SK-N-SH treated with all-trans-retinoic acid at 6 μM for 48 hours (cell line): ENCODE data around the gene C15orf40.

ENCODE experiments used
- ATAC-seq: fragments of 200-7000 bp; cut with Tn5 transposase; 3 replicates; pipeline ENCODE4 v1.9.1; 2020; ENCODE audit warnings: mild to moderate bottlenecking, moderate library complexity
- BACH2 ChIP-seq: fragments of 250-450 bp; sonication (Bioruptor Pico); IDR thresholded peaks from 2 replicates; pipeline ENCODE4 v1.9.0; 2021; ENCODE audit warnings: mild to moderate bottlenecking, borderline replicate concordance
- CSDC2 ChIP-seq: fragments of 250-450 bp; sonication (Bioruptor Pico); IDR thresholded peaks from 2 replicates; pipeline ENCODE4 v1.5.0; 2020; ENCODE audit warnings: mild to moderate bottlenecking, moderate library complexity
- ESRRG ChIP-seq: fragments of 250-450 bp; sonication (Bioruptor Pico); IDR thresholded peaks from 2 replicates; pipeline ENCODE4 v1.6.1; 2021; ENCODE audit warnings: mild to moderate bottlenecking
- GLIS3 ChIP-seq: fragments of 250-450 bp; sonication (Bioruptor Pico); IDR thresholded peaks from 2 replicates; pipeline ENCODE4 v1.5.0; 2020; ENCODE audit warnings: mild to moderate bottlenecking, moderate library complexity
- ISL1 ChIP-seq: fragments of 250-450 bp; sonication (Bioruptor Pico); IDR thresholded peaks from 2 replicates; pipeline ENCODE4 v2.1.2; 2022; ENCODE audit warnings: mild to moderate bottlenecking, moderate library complexity
- OSR1 ChIP-seq: fragments of 250-450 bp; sonication (Bioruptor Pico); IDR thresholded peaks from 2 replicates; pipeline ENCODE4 v1.8.0; 2022; ENCODE audit warnings: moderate library complexity, mild to moderate bottlenecking, inconsistent platforms
- PPARA ChIP-seq: fragments of 250-450 bp; sonication (Bioruptor Pico); IDR thresholded peaks from 2 replicates; pipeline ENCODE4 v1.5.0; 2020; ENCODE audit warnings: mild to moderate bottlenecking, borderline replicate concordance
- RARB ChIP-seq: fragments of 250-450 bp; sonication (Bioruptor Pico); IDR thresholded peaks from 2 replicates; pipeline ENCODE4 v1.8.0; 2021; ENCODE audit warnings: mild to moderate bottlenecking, moderate library complexity
- SNAI2 ChIP-seq: fragments of 250-450 bp; sonication (Bioruptor Pico); IDR thresholded peaks from 2 replicates; pipeline ENCODE4 v1.5.0; 2020; ENCODE audit warnings: mild to moderate bottlenecking, moderate library complexity
- TCF4 ChIP-seq: fragments of 250-450 bp; sonication (Bioruptor Pico); IDR thresholded peaks from 2 replicates; pipeline ENCODE4 v1.8.0; 2021; ENCODE audit warnings: mild to moderate bottlenecking, moderate library complexity, borderline replicate concordance
- TOX ChIP-seq: fragments of 250-450 bp; sonication (Bioruptor Pico); IDR thresholded peaks from 2 replicates; pipeline ENCODE4 v1.8.0; 2021; ENCODE audit warnings: mild to moderate bottlenecking, moderate library complexity, borderline replicate concordance
- ZC3H10 ChIP-seq: fragments of 250-450 bp; sonication (Bioruptor Pico); IDR thresholded peaks from 2 replicates; pipeline ENCODE4 v1.5.1; 2021; ENCODE audit warnings: mild to moderate bottlenecking, moderate library complexity
- ZFP3 ChIP-seq: fragments of 250-450 bp; sonication (Bioruptor Pico); IDR thresholded peaks from 2 replicates; pipeline ENCODE4 v1.5.0; 2020; ENCODE audit warnings: mild to moderate bottlenecking, moderate library complexity
- ZNF565 ChIP-seq: fragments of 450-650 bp; formaldehyde crosslinking; conservative IDR thresholded peaks from 2 replicates; pipeline ENCODE4 v1.5.0; 2020; ENCODE audit warnings: low read depth, mild to moderate bottlenecking, moderate library complexity
- ZNF70 ChIP-seq: fragments of 450-650 bp; formaldehyde crosslinking; IDR thresholded peaks from 2 replicates; pipeline ENCODE4 v1.5.0; 2020; ENCODE audit warnings: mild to moderate bottlenecking, moderate library complexity
- TF ChIP-seq, protein P1 (sequence below): fragments of 250-450 bp; sonication (Bioruptor Pico); IDR thresholded peaks from 2 replicates; pipeline ENCODE4 v1.5.1; 2021; ENCODE audit warnings: mild to moderate bottlenecking, moderate library complexity
- TF ChIP-seq, protein P2 (sequence below): fragments of 250-450 bp; sonication (Bioruptor Pico); IDR thresholded peaks from 2 replicates; pipeline ENCODE4 v1.8.0; 2020; ENCODE audit warnings: mild to moderate bottlenecking, moderate library complexity, borderline replicate concordance
- TF ChIP-seq, protein P3 (sequence below): fragments of 250-450 bp; sonication (Bioruptor Pico); IDR thresholded peaks from 2 replicates; pipeline ENCODE4 v1.5.1; 2020; ENCODE audit warnings: low read depth, mild to moderate bottlenecking, moderate library complexity
- TF ChIP-seq, protein P4 (sequence below): fragments of 250-450 bp; sonication (Bioruptor Pico); IDR thresholded peaks from 2 replicates; pipeline ENCODE4 v1.5.0; 2020; ENCODE audit warnings: mild to moderate bottlenecking, moderate library complexity

The C15orf40 gene

DNA sequence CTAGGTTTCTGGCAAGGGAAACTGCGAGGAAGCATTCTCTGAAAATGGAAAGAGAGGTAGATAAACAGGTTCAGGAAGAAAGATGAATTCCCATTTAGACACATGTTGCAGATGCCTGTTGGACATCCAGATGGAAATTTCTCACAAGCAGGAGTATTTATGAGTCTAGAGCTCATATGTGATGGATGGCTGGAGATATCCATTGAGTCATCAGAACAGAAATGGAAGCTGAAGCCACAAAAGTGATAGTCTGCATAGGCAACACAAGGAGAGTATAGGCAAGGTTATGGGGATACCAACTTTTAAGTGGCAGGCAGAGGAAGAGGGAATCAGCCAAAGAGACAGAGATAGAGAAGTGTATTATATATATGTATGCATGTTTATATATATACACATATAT is 31.7 kb downstream of the C15orf40 start:
- TF ChIP-seq TCF4 (no peak), ZNF565 (CRISPR knock-in tag) (no peak), ZNF70 (no peak), BACH2 (CRISPR knock-in tag) (no peak), OSR1 (CRISPR knock-in tag) (no peak), RARB (CRISPR knock-in tag) (no peak), ZC3H10 (CRISPR knock-in tag) (no peak), PPARA (CRISPR knock-in tag) (no peak), ZFP3 (no peak), CSDC2 (CRISPR knock-in tag) (no peak), ISL1 (CRISPR knock-in tag) (no peak), GLIS3 (CRISPR knock-in tag) (no peak), ESRRG (no peak)
- TF ChIP-seq, protein P1, sequence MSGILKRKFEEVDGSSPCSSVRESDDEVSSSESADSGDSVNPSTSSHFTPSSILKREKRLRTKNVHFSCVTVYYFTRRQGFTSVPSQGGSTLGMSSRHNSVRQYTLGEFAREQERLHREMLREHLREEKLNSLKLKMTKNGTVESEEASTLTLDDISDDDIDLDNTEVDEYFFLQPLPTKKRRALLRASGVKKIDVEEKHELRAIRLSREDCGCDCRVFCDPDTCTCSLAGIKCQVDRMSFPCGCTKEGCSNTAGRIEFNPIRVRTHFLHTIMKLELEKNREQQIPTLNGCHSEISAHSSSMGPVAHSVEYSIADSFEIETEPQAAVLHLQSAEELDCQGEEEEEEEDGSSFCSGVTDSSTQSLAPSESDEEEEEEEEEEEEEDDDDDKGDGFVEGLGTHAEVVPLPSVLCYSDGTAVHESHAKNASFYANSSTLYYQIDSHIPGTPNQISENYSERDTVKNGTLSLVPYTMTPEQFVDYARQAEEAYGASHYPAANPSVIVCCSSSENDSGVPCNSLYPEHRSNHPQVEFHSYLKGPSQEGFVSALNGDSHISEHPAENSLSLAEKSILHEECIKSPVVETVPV (CRISPR knock-in tag), result no peak
- TF ChIP-seq, protein P2, sequence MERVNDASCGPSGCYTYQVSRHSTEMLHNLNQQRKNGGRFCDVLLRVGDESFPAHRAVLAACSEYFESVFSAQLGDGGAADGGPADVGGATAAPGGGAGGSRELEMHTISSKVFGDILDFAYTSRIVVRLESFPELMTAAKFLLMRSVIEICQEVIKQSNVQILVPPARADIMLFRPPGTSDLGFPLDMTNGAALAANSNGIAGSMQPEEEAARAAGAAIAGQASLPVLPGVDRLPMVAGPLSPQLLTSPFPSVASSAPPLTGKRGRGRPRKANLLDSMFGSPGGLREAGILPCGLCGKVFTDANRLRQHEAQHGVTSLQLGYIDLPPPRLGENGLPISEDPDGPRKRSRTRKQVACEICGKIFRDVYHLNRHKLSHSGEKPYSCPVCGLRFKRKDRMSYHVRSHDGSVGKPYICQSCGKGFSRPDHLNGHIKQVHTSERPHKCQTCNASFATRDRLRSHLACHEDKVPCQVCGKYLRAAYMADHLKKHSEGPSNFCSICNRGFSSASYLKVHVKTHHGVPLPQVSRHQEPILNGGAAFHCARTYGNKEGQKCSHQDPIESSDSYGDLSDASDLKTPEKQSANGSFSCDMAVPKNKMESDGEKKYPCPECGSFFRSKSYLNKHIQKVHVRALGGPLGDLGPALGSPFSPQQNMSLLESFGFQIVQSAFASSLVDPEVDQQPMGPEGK (CRISPR knock-in tag), result no peak
- TF ChIP-seq, protein P3, sequence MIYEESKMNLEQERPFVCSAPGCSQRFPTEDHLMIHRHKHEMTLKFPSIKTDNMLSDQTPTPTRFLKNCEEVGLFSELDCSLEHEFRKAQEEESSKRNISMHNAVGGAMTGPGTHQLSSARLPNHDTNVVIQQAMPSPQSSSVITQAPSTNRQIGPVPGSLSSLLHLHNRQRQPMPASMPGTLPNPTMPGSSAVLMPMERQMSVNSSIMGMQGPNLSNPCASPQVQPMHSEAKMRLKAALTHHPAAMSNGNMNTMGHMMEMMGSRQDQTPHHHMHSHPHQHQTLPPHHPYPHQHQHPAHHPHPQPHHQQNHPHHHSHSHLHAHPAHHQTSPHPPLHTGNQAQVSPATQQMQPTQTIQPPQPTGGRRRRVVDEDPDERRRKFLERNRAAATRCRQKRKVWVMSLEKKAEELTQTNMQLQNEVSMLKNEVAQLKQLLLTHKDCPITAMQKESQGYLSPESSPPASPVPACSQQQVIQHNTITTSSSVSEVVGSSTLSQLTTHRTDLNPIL (CRISPR knock-in tag), result no peak
- TF ChIP-seq, protein P4, sequence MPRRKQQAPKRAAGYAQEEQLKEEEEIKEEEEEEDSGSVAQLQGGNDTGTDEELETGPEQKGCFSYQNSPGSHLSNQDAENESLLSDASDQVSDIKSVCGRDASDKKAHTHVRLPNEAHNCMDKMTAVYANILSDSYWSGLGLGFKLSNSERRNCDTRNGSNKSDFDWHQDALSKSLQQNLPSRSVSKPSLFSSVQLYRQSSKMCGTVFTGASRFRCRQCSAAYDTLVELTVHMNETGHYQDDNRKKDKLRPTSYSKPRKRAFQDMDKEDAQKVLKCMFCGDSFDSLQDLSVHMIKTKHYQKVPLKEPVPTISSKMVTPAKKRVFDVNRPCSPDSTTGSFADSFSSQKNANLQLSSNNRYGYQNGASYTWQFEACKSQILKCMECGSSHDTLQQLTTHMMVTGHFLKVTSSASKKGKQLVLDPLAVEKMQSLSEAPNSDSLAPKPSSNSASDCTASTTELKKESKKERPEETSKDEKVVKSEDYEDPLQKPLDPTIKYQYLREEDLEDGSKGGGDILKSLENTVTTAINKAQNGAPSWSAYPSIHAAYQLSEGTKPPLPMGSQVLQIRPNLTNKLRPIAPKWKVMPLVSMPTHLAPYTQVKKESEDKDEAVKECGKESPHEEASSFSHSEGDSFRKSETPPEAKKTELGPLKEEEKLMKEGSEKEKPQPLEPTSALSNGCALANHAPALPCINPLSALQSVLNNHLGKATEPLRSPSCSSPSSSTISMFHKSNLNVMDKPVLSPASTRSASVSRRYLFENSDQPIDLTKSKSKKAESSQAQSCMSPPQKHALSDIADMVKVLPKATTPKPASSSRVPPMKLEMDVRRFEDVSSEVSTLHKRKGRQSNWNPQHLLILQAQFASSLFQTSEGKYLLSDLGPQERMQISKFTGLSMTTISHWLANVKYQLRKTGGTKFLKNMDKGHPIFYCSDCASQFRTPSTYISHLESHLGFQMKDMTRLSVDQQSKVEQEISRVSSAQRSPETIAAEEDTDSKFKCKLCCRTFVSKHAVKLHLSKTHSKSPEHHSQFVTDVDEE, result no peak
- no peak for ATAC-seq

DNA sequence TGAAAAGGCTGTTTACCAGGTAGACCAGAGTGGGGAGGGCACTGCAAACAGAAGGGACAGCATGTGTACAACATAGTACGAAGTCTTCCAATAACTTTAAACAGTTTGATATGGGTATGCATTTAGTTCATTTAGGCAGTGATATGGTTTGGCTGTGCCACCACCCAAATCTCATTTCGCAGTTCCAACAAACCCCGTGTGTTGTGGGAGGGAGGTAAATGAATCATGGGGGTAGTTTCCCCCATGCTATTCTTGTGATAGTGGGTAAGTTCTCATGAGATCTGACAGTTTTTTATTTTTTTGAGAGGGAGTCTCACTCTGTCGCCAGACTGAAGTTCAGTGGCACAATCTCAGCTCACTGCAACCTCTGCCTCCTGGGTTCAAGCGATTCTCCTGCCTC is 33.0 kb downstream of the C15orf40 start:
- no peak for ATAC-seq

DNA sequence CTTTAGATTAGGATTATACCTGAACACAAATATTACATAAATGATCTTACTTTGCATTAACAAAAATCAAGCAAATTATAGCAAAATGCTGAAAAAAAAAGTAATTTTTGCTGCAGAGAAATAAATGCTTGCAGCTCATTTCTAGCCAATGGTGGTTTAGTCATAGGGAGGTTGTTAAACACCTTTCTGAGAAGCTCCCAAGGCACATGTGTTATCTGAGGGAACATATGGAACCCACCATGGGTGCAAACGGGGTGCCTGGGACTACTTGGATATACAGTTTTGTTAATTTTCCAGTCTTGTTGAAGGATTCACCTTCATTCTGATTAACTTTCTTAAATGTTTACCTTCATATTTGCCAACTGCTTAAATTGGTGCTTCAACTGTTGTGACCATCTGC is 34.4 kb downstream of the C15orf40 start:
- no peak for ATAC-seq
- TF ChIP-seq ZC3H10 (CRISPR knock-in tag) (no peak), ESRRG (no peak), TOX (CRISPR knock-in tag) (no peak), SNAI2 (no peak)
- TF ChIP-seq, protein P3 (CRISPR knock-in tag), result no peak

More for the DNA sequence above, 33.0 kb downstream of the C15orf40 start:
- no peak for TF ChIP-seq BACH2 (CRISPR knock-in tag)
- TF ChIP-seq SNAI2, result no peak
- TF ChIP-seq ZNF70, result no peak
- TF ChIP-seq, protein P2 (CRISPR knock-in tag), result no peak
